HG03457 (cell line): ENCODE measurements around the gene TSPOAP1.

Source experiments
- ATAC-seq: cut with Tn5 transposase; IDR thresholded peaks from one replicate; pipeline ENCODE4 v1.9.1; 2021; ENCODE audit warnings: moderate number of reproducible peaks; ENCODE audit not compliant: unreplicated experiment

TSPOAP1 gene

GRCh38 chr17:58307468-58308172 lies 21.0 kb downstream of the TSPOAP1 start:
- no peak for ATAC-seq

DNA sequence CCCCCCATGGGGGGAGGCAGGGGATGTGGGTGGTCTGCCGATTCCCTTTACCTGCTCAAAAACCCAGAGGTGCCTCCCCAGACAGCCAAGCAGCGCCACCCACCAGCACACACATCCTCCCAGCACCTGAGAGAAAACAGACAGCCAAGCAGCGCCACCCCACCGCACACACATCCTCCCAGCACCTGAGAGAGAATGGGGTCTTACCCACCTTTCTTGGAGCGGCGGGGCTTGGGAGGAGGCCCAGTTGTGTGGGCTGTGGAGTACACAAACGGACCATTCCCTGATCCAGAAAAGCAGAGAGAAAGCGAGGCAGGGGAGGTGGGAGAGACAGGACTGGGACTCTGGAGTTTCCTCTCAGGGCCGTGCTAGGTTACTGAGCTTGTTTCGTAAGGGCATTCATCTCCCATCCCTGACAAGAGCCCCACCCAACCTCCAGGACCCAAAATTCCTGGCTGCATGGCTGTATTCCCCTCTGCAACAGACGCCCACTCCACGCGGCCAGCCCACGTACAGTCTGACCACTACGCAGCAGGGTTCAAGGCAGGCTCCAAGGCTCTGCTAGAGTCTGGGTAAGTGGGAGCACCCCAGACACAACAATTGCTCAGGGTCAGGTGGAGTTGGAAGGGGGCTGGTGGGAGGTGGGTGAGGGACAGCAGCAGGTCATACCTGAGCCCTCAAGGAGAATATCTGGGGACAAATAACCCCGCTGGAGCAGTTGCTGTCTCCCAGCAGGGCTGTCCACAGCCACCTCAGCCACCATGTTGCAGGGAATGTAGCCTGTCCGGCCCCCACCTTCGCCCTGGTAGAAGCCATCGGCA lies 22.3 kb downstream of the TSPOAP1 start:
- ATAC-seq = no peak

- ATAC-seq = no peak
Observed at GRCh38 chr17:58305626-58306025, 23.0 kb downstream of the TSPOAP1 start.

DNA sequence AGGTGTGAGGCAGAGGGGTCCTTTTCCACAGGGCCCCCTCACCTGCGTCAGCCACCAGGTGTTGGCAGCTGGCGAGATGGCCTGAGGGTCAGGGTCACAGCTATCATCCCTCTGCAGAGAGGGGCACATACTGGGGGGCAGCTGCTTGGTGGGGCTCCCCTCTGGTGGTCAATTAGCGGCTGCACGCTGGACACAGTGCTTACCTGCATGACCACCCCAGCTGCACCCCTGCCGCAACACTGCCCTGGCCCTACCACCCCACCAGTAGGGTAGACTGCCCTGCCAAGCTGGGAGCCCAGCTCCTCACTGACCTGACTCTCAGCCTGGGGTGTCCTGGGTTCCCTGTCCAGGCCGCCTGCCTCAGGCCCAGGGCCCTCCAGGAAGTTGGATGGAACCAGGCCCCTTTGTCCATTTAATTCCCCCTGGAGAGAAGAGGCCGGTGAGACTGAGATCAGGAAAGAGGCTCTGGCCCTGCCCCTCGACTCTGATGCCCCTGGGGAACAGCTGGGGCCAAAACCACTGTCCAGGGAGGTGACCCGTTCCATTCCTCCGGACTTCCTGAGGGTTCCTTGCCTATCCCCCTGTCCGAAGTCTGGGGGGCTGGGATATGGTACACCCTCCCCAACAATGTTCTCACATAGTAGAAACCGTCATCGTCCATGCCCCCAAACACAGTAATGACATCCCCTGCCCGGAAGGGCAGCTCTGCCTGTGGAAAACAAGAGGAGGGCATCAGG lies 23.7 kb downstream of the TSPOAP1 start:
- ATAC-seq = no peak

GRCh38 chr17:58303971-58304749 lies 24.4 kb downstream of the TSPOAP1 start:
- ATAC-seq = no peak

- ATAC-seq = no peak
Observed at GRCh38 chr17:58302919-58303585, 25.5 kb downstream of the TSPOAP1 start.

GRCh38 chr17:58302171-58302918 lies 26.2 kb downstream of the TSPOAP1 start:
- ATAC-seq = no peak

GRCh38 chr17:58301504-58302150 lies 27.0 kb downstream of the TSPOAP1 start:
- ATAC-seq = no peak

DNA sequence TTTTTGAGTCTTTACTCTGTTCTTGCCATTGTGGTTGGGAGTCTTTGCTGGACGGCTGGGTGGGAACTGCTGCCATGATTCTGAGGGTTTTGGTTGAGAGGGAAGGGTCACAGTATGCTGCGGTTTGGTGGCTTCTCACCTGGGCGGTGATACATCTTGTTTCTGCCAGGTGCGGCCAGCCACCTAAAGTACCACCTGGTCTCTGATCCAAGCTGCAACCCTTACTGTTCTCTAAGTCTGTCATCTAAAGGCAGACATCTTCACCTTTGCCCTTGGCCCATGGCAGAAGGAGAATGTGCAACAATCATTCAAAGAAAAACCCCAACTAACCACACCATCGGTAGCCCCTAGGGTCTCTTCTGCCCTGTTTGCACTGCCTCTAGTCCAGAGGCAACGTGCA lies 28.3 kb downstream of the TSPOAP1 start:
- ATAC-seq = no peak

DNA sequence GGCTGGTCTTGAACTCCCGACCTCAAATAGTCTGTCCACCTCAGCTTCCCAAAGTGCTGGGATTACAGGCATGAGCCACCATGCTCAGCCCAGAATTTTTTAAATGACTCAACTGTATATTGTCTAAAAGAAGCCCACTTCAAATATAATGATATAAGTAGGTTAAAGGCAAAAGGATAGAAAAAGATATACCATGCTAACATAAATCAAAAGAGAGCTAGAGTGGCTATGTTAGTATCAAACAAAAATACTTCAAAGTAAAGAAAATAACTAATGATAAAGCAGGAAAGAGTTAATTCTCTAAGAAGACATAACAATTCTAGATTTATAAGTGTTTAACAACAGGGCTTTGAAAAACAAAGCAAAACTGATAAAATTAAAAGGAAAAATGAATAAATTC lies 34.6 kb downstream of the TSPOAP1 start:
- ATAC-seq = no peak

GRCh38 chr17:58291246-58291645 lies 37.3 kb downstream of the TSPOAP1 start:
- ATAC-seq = no peak

- no peak for ATAC-seq
Observed at GRCh38 chr17:58289869-58290268, 38.7 kb downstream of the TSPOAP1 start.

- no peak for ATAC-seq
Observed at GRCh38 chr17:58285422-58285810, 43.2 kb downstream of the TSPOAP1 start.

GRCh38 chr17:58284613-58285421 lies 43.8 kb downstream of the TSPOAP1 start:
- ATAC-seq = no peak

- no peak for ATAC-seq
Observed at GRCh38 chr17:58283674-58284612, 44.7 kb downstream of the TSPOAP1 start.

DNA sequence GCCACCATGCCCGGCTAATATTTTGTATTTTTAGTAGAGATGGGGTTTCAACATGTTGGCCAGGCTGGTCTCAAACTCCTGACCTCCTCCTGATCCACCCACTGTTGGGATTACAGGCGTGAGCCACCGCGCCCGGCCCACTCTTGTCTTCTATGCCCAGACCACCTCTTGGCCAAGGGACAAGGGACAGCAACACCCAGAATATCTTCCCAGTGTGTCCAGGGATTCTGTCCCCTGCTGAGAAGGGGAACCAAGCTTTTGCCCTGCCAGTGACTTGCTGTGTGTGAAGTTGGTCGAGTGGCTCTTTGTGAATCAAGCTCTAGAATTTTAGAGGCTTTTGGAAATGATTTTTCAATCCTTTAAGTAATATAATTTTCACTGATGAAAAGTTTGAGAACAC lies 46.2 kb downstream of the TSPOAP1 start:
- no peak for ATAC-seq

- no peak for ATAC-seq
Observed at GRCh38 chr17:58281511-58282011, 47.0 kb downstream of the TSPOAP1 start.
